Measurements from ENCODE around the gene MRPL53. TPM values are rescaled to one million over a fixed set of nuclear protein-coding genes. Genes with fewer than 3 reads are reported as not detected.

Gene MRPL53
- total and polyA plus RNA-seq, 9 of the 15 experiments (the other 6 are each of a cell fraction or from before 2014, with no cell fraction given), result 11.5 to 87.9 (median 41.1) TPM

DNA sequence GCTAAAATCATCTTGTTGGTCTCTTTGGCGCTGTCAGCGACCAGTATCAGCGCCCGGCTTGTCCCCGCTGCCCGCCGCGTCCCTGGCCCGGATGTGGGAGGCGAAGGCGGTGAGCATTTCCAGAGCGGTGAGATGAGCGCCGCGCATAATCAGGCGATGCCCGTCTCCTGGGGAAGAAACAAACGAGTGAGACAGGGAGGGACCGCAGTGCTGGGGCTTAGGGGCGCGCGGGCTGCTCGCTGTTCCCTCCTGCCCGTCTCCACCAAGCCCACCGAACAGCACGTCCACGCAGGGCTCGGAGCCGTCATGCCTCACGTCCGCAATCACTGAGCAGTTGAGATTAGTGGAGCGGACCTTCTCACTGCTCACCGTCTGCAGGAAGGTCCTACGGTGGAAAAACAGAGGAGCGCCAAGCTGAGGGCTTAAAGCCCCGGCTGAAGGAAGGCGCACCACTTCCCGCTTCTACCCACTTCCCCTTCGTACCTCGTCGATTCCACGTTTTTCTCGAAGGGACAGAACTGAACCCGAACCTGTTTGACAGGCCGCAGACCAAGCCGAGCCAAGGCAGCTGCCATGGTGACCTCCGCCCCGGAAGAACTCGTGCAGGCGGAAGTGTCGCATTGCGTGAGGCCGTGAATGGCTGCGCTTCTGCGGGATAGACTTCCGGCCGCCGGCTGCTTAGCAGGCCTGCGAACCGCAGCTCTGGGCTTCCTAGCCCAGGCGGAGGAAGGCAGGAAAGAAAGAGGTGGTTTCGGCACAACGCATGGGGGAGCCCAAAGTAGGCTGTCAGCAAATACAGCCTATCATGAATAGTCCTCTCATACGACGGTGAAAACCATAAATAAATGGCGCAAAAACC, at the start of gene MRPL53 (continued):
- TF ChIP-seq, protein P1, sequence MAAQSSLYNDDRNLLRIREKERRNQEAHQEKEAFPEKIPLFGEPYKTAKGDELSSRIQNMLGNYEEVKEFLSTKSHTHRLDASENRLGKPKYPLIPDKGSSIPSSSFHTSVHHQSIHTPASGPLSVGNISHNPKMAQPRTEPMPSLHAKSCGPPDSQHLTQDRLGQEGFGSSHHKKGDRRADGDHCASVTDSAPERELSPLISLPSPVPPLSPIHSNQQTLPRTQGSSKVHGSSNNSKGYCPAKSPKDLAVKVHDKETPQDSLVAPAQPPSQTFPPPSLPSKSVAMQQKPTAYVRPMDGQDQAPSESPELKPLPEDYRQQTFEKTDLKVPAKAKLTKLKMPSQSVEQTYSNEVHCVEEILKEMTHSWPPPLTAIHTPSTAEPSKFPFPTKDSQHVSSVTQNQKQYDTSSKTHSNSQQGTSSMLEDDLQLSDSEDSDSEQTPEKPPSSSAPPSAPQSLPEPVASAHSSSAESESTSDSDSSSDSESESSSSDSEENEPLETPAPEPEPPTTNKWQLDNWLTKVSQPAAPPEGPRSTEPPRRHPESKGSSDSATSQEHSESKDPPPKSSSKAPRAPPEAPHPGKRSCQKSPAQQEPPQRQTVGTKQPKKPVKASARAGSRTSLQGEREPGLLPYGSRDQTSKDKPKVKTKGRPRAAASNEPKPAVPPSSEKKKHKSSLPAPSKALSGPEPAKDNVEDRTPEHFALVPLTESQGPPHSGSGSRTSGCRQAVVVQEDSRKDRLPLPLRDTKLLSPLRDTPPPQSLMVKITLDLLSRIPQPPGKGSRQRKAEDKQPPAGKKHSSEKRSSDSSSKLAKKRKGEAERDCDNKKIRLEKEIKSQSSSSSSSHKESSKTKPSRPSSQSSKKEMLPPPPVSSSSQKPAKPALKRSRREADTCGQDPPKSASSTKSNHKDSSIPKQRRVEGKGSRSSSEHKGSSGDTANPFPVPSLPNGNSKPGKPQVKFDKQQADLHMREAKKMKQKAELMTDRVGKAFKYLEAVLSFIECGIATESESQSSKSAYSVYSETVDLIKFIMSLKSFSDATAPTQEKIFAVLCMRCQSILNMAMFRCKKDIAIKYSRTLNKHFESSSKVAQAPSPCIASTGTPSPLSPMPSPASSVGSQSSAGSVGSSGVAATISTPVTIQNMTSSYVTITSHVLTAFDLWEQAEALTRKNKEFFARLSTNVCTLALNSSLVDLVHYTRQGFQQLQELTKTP (IDR thresholded peaks at IDR 0.05; ENCODE audit: low read depth in 1 of 2, partially characterized antibody in 2 of 2), result peak in 1 of 2 experiments; percentile 77
- TF ChIP-seq, protein P2, sequence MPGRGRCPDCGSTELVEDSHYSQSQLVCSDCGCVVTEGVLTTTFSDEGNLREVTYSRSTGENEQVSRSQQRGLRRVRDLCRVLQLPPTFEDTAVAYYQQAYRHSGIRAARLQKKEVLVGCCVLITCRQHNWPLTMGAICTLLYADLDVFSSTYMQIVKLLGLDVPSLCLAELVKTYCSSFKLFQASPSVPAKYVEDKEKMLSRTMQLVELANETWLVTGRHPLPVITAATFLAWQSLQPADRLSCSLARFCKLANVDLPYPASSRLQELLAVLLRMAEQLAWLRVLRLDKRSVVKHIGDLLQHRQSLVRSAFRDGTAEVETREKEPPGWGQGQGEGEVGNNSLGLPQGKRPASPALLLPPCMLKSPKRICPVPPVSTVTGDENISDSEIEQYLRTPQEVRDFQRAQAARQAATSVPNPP (IDR thresholded peaks at IDR 0.05; ENCODE audit: borderline replicate concordance, insufficient read depth, insufficient read length), result no peak
- no peak for TF ChIP-seq CBFA2T2 (conservative IDR thresholded peaks at IDR 0.05)
- no peak for TF ChIP-seq HNRNPUL1 (IDR thresholded peaks at IDR 0.05; ENCODE audit: low read length)
- TF ChIP-seq SP2 (IDR thresholded peaks at IDR 0.05; ENCODE audit: extremely low read depth, low read depth, low read length, poor library complexity, severe bottlenecking), result no peak
- TF ChIP-seq ZNF197 (CRISPR knock-in tag; IDR thresholded peaks at IDR 0.05; ENCODE audit: low read depth), result no peak
- no peak for TF ChIP-seq CEBPB (tag; IDR thresholded peaks at IDR 0.05)
- TF ChIP-seq, protein P3, sequence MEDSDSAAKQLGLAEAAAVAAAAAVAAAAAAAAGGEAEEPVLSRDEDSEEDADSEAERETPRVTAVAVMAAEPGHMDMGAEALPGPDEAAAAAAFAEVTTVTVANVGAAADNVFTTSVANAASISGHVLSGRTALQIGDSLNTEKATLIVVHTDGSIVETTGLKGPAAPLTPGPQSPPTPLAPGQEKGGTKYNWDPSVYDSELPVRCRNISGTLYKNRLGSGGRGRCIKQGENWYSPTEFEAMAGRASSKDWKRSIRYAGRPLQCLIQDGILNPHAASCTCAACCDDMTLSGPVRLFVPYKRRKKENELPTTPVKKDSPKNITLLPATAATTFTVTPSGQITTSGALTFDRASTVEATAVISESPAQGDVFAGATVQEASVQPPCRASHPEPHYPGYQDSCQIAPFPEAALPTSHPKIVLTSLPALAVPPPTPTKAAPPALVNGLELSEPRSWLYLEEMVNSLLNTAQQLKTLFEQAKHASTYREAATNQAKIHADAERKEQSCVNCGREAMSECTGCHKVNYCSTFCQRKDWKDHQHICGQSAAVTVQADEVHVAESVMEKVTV (CRISPR knock-in tag; IDR thresholded peaks at IDR 0.05), result 0 out of 2 replicates have a peak, but pooled peaks have one; percentile 20
- TF ChIP-seq, protein P4, sequence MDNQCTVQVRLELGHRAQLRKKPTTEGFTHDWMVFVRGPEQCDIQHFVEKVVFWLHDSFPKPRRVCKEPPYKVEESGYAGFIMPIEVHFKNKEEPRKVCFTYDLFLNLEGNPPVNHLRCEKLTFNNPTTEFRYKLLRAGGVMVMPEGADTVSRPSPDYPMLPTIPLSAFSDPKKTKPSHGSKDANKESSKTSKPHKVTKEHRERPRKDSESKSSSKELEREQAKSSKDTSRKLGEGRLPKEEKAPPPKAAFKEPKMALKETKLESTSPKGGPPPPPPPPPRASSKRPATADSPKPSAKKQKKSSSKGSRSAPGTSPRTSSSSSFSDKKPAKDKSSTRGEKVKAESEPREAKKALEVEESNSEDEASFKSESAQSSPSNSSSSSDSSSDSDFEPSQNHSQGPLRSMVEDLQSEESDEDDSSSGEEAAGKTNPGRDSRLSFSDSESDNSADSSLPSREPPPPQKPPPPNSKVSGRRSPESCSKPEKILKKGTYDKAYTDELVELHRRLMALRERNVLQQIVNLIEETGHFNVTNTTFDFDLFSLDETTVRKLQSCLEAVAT (IDR thresholded peaks at IDR 0.05), result no peak
- no peak for TF ChIP-seq CREBBP (IDR thresholded peaks at IDR 0.05; ENCODE audit: low read depth, low read length)
- no peak for TF ChIP-seq ETV6 (IDR thresholded peaks at IDR 0.05; ENCODE audit: borderline replicate concordance in 1 of 2, low read depth in 2 of 2, low read length in 1 of 2)
- TF ChIP-seq ETV6 (CRISPR knock-in tag; IDR thresholded peaks at IDR 0.05; ENCODE audit: borderline replicate concordance), result no peak
- peak; percentile 85 for TF ChIP-seq MYNN (IDR thresholded peaks at IDR 0.05)
- TF ChIP-seq MYNN (CRISPR knock-in tag; IDR thresholded peaks at IDR 0.05), result no peak
- TF ChIP-seq, protein P5, sequence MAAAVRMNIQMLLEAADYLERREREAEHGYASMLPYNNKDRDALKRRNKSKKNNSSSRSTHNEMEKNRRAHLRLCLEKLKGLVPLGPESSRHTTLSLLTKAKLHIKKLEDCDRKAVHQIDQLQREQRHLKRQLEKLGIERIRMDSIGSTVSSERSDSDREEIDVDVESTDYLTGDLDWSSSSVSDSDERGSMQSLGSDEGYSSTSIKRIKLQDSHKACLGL (CRISPR knock-in tag; IDR thresholded peaks at IDR 0.05; ENCODE audit: borderline replicate concordance, poor library complexity, severe bottlenecking), result no peak
- TF ChIP-seq RCOR1 (IDR thresholded peaks at IDR 0.05; ENCODE audit: borderline replicate concordance in 1 of 2, low read depth in 2 of 2, low read length in 2 of 2), result no peak; a peak in 1 of 4 replicates
- peak; percentile 54 for TF ChIP-seq HNRNPLL (IDR thresholded peaks at IDR 0.05; ENCODE audit: low read depth, low read length, poor library complexity, severe bottlenecking)
